ENCODE data around the gene MUL1.

DNA sequence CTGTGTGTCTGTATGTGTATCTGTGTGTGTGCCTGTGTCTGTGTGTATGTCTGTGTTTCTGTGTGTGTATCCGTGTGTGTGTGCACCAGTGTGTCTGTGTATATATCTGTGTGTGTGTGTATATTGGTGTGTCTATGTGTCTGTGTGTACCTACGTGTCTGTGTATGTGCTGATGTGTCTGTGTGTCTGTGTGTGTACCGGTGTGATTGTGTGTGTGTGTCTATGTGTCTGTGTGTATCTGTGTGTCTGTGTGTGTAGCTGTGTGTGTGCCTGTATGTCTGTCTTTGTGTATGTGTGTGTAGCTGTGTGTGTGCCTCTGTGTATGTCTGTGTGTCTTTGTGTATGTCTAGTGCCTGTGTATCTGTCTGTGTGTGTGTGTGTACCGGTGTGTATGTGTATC, 53.9 kb downstream of the MUL1 start:
- TF ChIP-seq ZNF274 (IDR thresholded peaks at IDR 0.05; ENCODE audit: low read depth, low read length) (no peak), YY1 (IDR thresholded peaks at IDR 0.05; ENCODE audit: insufficient read depth, insufficient read length) (no peak), SUZ12 (IDR thresholded peaks at IDR 0.05; ENCODE audit: extremely low read depth, insufficient read depth, insufficient read length) (no peak)

Data from NT2/D1 (cell line).